K562 (cell line): ENCODE data around the gene IFT52. TPM values are rescaled to one million over a fixed set of nuclear protein-coding genes. Genes with fewer than 3 reads are reported as not detected.

Experiments
- ARNT ChIP-seq, 2 experiments: fragments of 450-650 bp; IDR thresholded peaks; 2 replicates each; pipeline ENCODE4 v1.6.1; 2016; ENCODE audit warnings: mild to moderate bottlenecking in 1 of 2
- DIDO1 ChIP-seq: fragments of 450-650 bp; IDR thresholded peaks from 2 replicates; pipeline ENCODE4 v1.6.1; 2016; ENCODE audit warnings: low read depth, missing biosample characterization, missing genetic modification characterization
- FOXP4 ChIP-seq: sonication (generic); formaldehyde crosslinking; IDR thresholded peaks from 2 replicates; pipeline ENCODE4 v1.8.0; 2022; ENCODE audit warnings: mild to moderate bottlenecking, missing genetic modification reagents, borderline replicate concordance
- ILF3 ChIP-seq: fragments of 450-650 bp; IDR thresholded peaks from 2 replicates; pipeline ENCODE4 v1.6.1; 2018; ENCODE audit warnings: antibody characterized with exemption, mild to moderate bottlenecking, moderate library complexity, borderline replicate concordance
- MAFK ChIP-seq: IDR thresholded peaks from 2 replicates; pipeline ENCODE4 v1.6.1; 2011; ENCODE audit warnings: low read length, improper control_type of control experiment
- MYNN ChIP-seq, 2 experiments: sonication (generic); formaldehyde crosslinking in 1 of 2; IDR thresholded peaks; 2 replicates each; pipeline versions ENCODE4 v1.5.0 to v1.6.1; 2016 to 2020; ENCODE audit warnings: antibody characterized with exemption in 1 of 2, missing genetic modification reagents in 1 of 2
- TBL1XR1 ChIP-seq, 2 experiments: IDR thresholded peaks; 2 replicates each; pipeline ENCODE4 v1.6.1; 2012; ENCODE audit warnings: improper control_type of control experiment in 2 of 2, low read length in 2 of 2, mild to moderate bottlenecking in 1 of 2
- YY1 ChIP-seq, 3 experiments: IDR thresholded peaks; 2 replicates each; pipeline ENCODE4 v1.6.1; 2011; ENCODE audit warnings: low read length in 2 of 3, mild to moderate bottlenecking in 2 of 3, moderate library complexity in 2 of 3, borderline replicate concordance in 1 of 3, control low read depth in 1 of 3, low read depth in 1 of 3; ENCODE audit not compliant: insufficient read depth in 3 of 3, insufficient replicate concordance in 2 of 3, control insufficient read depth in 1 of 3, insufficient read length in 1 of 3; ENCODE audit errors: extremely low read depth in 1 of 3
- ZNF212 ChIP-seq: fragments of 450-650 bp; formaldehyde crosslinking; IDR thresholded peaks from 2 replicates; pipeline ENCODE4 v1.4.0; 2020; ENCODE audit warnings: mild to moderate bottlenecking
- ZNF3 ChIP-seq: fragments of 250-450 bp; sonication (Bioruptor Pico); IDR thresholded peaks from 2 replicates; pipeline ENCODE4 v1.5.0; 2021; ENCODE audit warnings: mild to moderate bottlenecking, moderate library complexity
- ZNF408 ChIP-seq: fragments of 250-450 bp; sonication (Bioruptor Pico); IDR thresholded peaks from 2 replicates; pipeline ENCODE4 v1.4.0; 2020; ENCODE audit warnings: low read depth, mild to moderate bottlenecking, moderate library complexity
- polyA plus RNA-seq, 8 experiments: library from polyadenylated mRNA; depleted of rRNA in 4 of 8; stranded (reverse) in 5 of 8; unstranded in 3 of 8; fragments of >200 nt; fragmentation: Nextera tagmentation in 2 of 8; fragmentation: Illumina TruSeq in 1 of 8; extraction: Ambion mirVana in 2 of 8; extraction: Trizol in 1 of 8; gene quantifications; 2 replicates each; pipeline versions ENCODE4 v1.2.1 to v1.2.3, GENCODE V29; 2011 to 2014; ENCODE audit warnings: inconsistent platforms in 1 of 8, missing spikeins in 1 of 8
- total RNA-seq, 7 experiments: library from RNA; depleted of rRNA in 6 of 7; stranded (reverse); fragments of >200 nt in 6 of 7; fragmentation: Illumina TruSeq in 2 of 7; extraction: Trizol in 2 of 7; gene quantifications; 2 replicates each; pipeline versions ENCODE4 v1.2.1 to v1.2.3, GENCODE V29; 2011 to 2021; ENCODE audit warnings: low replicate concordance in 1 of 7
- TF ChIP-seq, protein P1 (sequence below): fragments of 250-450 bp; sonication (Bioruptor Pico); IDR thresholded peaks from 2 replicates; pipeline ENCODE4 v1.8.0; 2021; ENCODE audit warnings: moderate library complexity, mild to moderate bottlenecking, inconsistent platforms
- TF ChIP-seq, protein P2 (sequence below): fragments of 250-450 bp; sonication (Bioruptor Pico); IDR thresholded peaks from 2 replicates; pipeline ENCODE4 v1.4.0; 2020; ENCODE audit warnings: borderline replicate concordance
- TF ChIP-seq, protein P3 (sequence below): fragments of 450-650 bp; conservative IDR thresholded peaks from 2 replicates; pipeline ENCODE4 v1.6.1; 2016; ENCODE audit warnings: missing genetic modification characterization, low read depth, mild to moderate bottlenecking, control low read depth, missing compliant biosample characterization
- TF ChIP-seq, protein P4 (sequence below): fragments of 450-650 bp; formaldehyde crosslinking; IDR thresholded peaks from 2 replicates; pipeline ENCODE4 v1.4.0; 2022; ENCODE audit warnings: missing genetic modification characterization

The IFT52 gene
- total and polyA plus RNA-seq, 9 of the 15 experiments (the other 6 are each of a cell fraction or from before 2014, with no cell fraction given): 11.0 to 31.4 (median 20.4) TPM

- TF ChIP-seq, protein P1, sequence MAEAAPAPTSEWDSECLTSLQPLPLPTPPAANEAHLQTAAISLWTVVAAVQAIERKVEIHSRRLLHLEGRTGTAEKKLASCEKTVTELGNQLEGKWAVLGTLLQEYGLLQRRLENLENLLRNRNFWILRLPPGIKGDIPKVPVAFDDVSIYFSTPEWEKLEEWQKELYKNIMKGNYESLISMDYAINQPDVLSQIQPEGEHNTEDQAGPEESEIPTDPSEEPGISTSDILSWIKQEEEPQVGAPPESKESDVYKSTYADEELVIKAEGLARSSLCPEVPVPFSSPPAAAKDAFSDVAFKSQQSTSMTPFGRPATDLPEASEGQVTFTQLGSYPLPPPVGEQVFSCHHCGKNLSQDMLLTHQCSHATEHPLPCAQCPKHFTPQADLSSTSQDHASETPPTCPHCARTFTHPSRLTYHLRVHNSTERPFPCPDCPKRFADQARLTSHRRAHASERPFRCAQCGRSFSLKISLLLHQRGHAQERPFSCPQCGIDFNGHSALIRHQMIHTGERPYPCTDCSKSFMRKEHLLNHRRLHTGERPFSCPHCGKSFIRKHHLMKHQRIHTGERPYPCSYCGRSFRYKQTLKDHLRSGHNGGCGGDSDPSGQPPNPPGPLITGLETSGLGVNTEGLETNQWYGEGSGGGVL (CRISPR knock-in tag): no peak
- TF ChIP-seq, protein P2, sequence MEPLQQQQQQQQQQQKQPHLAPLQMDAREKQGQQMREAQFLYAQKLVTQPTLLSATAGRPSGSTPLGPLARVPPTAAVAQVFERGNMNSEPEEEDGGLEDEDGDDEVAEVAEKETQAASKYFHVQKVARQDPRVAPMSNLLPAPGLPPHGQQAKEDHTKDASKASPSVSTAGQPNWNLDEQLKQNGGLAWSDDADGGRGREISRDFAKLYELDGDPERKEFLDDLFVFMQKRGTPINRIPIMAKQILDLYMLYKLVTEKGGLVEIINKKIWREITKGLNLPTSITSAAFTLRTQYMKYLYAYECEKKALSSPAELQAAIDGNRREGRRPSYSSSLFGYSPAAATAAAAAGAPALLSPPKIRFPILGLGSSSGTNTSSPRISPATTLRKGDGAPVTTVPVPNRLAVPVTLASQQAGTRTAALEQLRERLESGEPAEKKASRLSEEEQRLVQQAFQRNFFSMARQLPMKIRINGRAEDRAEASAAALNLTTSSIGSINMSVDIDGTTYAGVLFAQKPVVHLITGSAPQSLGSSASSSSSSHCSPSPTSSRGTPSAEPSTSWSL (CRISPR knock-in tag): no peak
- no peak for TF ChIP-seq YY1 (IDR thresholded peaks at IDR 0.05; ENCODE audit: borderline replicate concordance in 1 of 3, control insufficient read depth in 1 of 3, extremely low read depth in 1 of 3, insufficient read depth in 3 of 3, insufficient read length in 1 of 3, insufficient replicate concordance in 2 of 3, low read depth in 1 of 3, low read length in 2 of 3)
- TF ChIP-seq FOXP4 (CRISPR knock-in tag): no peak
- TF ChIP-seq TBL1XR1 (IDR thresholded peaks at IDR 0.05; ENCODE audit: low read length in 2 of 2): peak in 1 of 2 experiments; percentile 93; a peak in 2 of 4 replicates
- no peak for TF ChIP-seq DIDO1
- peak; percentile 79 for TF ChIP-seq MYNN (IDR thresholded peaks at IDR 0.05)
- no peak for TF ChIP-seq MYNN (CRISPR knock-in tag; IDR thresholded peaks at IDR 0.05)
- TF ChIP-seq ZNF408 (CRISPR knock-in tag): no peak
- TF ChIP-seq ARNT (IDR thresholded peaks at IDR 0.05): peak; percentile 84 to 90; a peak in 3 of 4 replicates
- TF ChIP-seq, protein P3, sequence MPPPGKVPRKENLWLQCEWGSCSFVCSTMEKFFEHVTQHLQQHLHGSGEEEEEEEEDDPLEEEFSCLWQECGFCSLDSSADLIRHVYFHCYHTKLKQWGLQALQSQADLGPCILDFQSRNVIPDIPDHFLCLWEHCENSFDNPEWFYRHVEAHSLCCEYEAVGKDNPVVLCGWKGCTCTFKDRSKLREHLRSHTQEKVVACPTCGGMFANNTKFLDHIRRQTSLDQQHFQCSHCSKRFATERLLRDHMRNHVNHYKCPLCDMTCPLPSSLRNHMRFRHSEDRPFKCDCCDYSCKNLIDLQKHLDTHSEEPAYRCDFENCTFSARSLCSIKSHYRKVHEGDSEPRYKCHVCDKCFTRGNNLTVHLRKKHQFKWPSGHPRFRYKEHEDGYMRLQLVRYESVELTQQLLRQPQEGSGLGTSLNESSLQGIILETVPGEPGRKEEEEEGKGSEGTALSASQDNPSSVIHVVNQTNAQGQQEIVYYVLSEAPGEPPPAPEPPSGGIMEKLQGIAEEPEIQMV (tag): no peak
- TF ChIP-seq ILF3: no peak
- TF ChIP-seq ZNF3 (CRISPR knock-in tag): no peak
- TF ChIP-seq MAFK: no peak
- TF ChIP-seq, protein P4, sequence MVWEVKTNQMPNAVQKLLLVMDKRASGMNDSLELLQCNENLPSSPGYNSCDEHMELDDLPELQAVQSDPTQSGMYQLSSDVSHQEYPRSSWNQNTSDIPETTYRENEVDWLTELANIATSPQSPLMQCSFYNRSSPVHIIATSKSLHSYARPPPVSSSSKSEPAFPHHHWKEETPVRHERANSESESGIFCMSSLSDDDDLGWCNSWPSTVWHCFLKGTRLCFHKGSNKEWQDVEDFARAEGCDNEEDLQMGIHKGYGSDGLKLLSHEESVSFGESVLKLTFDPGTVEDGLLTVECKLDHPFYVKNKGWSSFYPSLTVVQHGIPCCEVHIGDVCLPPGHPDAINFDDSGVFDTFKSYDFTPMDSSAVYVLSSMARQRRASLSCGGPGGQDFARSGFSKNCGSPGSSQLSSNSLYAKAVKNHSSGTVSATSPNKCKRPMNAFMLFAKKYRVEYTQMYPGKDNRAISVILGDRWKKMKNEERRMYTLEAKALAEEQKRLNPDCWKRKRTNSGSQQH (CRISPR knock-in tag): no peak
- TF ChIP-seq ZNF212: no peak
Measured at GRCh38 chr20:43690943-43691598, 100.3 kb downstream of the IFT52 start (continued).
